ENCODE data around the gene NPHS2.

Gene NPHS2

GRCh38 chr1:179575497-179576314, at the start of gene NPHS2:
Gene NPHS2, minus strand, starts transcription at chr1:179575948. Its CDS starts 84 bp downstream, at chr1:179575864.
- no peak for DNase-seq

GRCh38 chr1:179612361-179612760, 36.6 kb upstream of the NPHS2 start:
- no peak for DNase-seq

GRCh38 chr1:179601093-179601492, 25.3 kb upstream of the NPHS2 start:
- DNase-seq, result no peak

- DNase-seq, result no peak
Observed at GRCh38 chr1:179599623-179600249, 24.0 kb upstream of the NPHS2 start.

GRCh38 chr1:179598631-179599030, 22.9 kb upstream of the NPHS2 start:
- no peak for DNase-seq

- DNase-seq, result no peak
Observed at GRCh38 chr1:179591592-179592580, 16.1 kb upstream of the NPHS2 start, which contains the start of gene TDRD5. Gene TDRD5, plus strand, starts transcription at chr1:179591832. Its CDS starts 784 bp downstream, at chr1:179592616.

- DNase-seq, result no peak
Observed at GRCh38 chr1:179591253-179591591, 15.5 kb upstream of the NPHS2 start.

GRCh38 chr1:179590671-179591070, 14.9 kb upstream of the NPHS2 start:
- DNase-seq, result no peak

GRCh38 chr1:179589509-179589908, 13.8 kb upstream of the NPHS2 start:
- no peak for DNase-seq

- no peak for DNase-seq
Observed at GRCh38 chr1:179588425-179589024, 12.8 kb upstream of the NPHS2 start.

GRCh38 chr1:179587336-179587735, 11.6 kb upstream of the NPHS2 start:
- no peak for DNase-seq

GRCh38 chr1:179586107-179586823, 10.5 kb upstream of the NPHS2 start:
- DNase-seq, result no peak

GRCh38 chr1:179583771-179584320, 8.1 kb upstream of the NPHS2 start:
- DNase-seq, result no peak

GRCh38 chr1:179576509-179576908, 761 bp upstream of the NPHS2 start:
- no peak for DNase-seq

- no peak for DNase-seq
Observed at GRCh38 chr1:179558078-179558477, 17.7 kb downstream of the NPHS2 start.

- no peak for DNase-seq
Observed at GRCh38 chr1:179554427-179554826, 21.3 kb downstream of the NPHS2 start.

GRCh38 chr1:179550746-179551682, 24.7 kb downstream of the NPHS2 start:
- no peak for DNase-seq

- no peak for DNase-seq
Observed at GRCh38 chr1:179549368-179549700, 26.4 kb downstream of the NPHS2 start.

GRCh38 chr1:179548666-179549367, 26.9 kb downstream of the NPHS2 start:
- DNase-seq, result no peak

GRCh38 chr1:179547021-179547535, 28.7 kb downstream of the NPHS2 start:
- no peak for DNase-seq

All from activated effector memory CD4-positive, alpha-beta T cell treated with anti-CD3 and anti-CD28 coated beads, Interleukin-2, amount 50 U/mL, for 16 hours (primary cell).